ENCODE measurements around the gene PIK3R5. TPM values are rescaled to one million over a fixed set of nuclear protein-coding genes. Genes with fewer than 3 reads are reported as not detected.

Gene PIK3R5
- total and polyA plus RNA-seq, 2 donors (not counting 3 experiments of a cell fraction or from before 2014, with no cell fraction given) = not detected

DNA sequence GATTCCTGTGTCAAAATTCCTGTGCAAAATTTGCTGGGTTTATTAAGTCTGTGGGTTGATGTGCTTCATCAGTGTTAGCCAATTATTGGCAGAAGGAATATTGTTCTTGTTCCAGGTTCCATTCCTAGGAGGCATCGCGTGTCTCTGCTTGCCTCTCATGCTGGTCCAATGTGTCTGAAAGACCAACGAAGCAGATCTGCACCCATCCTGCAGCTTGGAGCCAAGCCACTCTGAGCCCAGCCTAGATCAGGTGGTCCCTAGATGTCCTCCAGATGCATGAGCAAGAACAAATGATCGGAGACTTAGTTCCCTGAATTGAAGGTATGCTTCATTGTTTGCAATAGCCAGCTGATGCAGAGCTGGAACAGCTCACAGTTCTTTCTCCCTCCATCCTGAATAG, 87.5 kb downstream of the PIK3R5 start:
- dilution Hi-C loops (cut with MboI; ENCODE audit: extremely low pct_ligation_motif_present, low sequenced_read_pairs) = no loop called here
- H3K27me3 ChIP-seq (ENCODE audit: control insufficient read depth in 2 of 2, insufficient read depth in 2 of 2, low read length in 2 of 2) = peaks cover 0 to 4% of the 10 kb centered on the region in 2 experiments
- no peak for FAIRE-seq
- no peaks in the 10 kb centered on the region for H3K9me3 ChIP-seq (replicated peaks; ENCODE audit: control insufficient read depth, insufficient read depth, low read length)
- no peaks in the 10 kb centered on the region for H3K36me3 ChIP-seq (ENCODE audit: control insufficient read depth in 2 of 2, extremely low read depth in 1 of 2, insufficient read depth in 2 of 2, low read length in 2 of 2)
- no peak overlapping the region for H3K4me2 ChIP-seq (ENCODE audit: insufficient read depth, low read length)
- CTCF ChIA-PET = no interaction called here
- no peaks in the 10 kb centered on the region for H4K20me1 ChIP-seq (replicated peaks; ENCODE audit: control insufficient read depth, extremely low read depth, insufficient read depth, low read length)
- intact Hi-C loops (cut with micrococcal nuclease) = no loop called here
- H3K4me3 ChIP-seq (replicated peaks in 1 of 3; ENCODE audit: insufficient read depth in 1 of 3, low read depth in 1 of 3, low read length in 3 of 3) = no peak overlapping the region
- no peak for DNase-seq (ENCODE audit: low read depth, low spot score)
- no peak overlapping the region for H3K9ac ChIP-seq (replicated peaks; ENCODE audit: extremely low read depth, insufficient read depth, low read length)
- POLR2A ChIA-PET = no interaction called here
- TF ChIP-seq GATA2 (IDR thresholded peaks at IDR 0.05; ENCODE audit: insufficient read depth, insufficient read length, low read depth, low read length) (no peak), JUN (IDR thresholded peaks at IDR 0.05; ENCODE audit: borderline replicate concordance, insufficient read depth, insufficient read length, low read depth) (no peak)
- no peaks in the 10 kb centered on the region for H3K79me2 ChIP-seq (ENCODE audit: control insufficient read depth, insufficient read depth, low read length)
- H3K4me1 ChIP-seq (ENCODE audit: control insufficient read depth, extremely low read depth, insufficient read depth, low read length) = no peaks in the 10 kb centered on the region
- no TSS peak for BruUV-seq (replicated peaks)
- no peaks in the 10 kb centered on the region for H3K9me1 ChIP-seq (replicated peaks; ENCODE audit: control insufficient read depth, extremely low read depth, insufficient read depth, low read length)
- no peak overlapping the region for H2AFZ ChIP-seq (ENCODE audit: low read depth, low read length)
- no peak overlapping the region for H3K27ac ChIP-seq (ENCODE audit: insufficient read depth, low read depth, low read length)

DNA sequence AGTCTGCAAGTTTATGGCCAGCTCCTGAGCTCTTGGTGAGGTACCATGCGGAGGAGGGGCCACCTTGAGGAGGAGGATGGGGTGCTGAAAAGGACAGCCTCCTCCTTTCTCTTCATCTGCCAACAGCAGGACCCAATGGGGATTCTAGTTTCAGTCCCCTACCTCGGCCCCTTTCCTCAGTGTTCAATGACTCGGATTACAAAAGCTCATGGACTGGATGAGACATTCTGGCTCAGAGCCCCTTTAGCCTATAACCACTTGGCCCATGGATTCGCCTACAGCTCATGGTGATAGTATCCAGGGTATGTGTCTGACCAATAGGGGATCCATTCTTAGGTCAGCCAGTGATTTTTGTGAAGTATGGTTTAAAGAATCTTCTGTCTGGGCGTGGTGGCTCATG, 89.5 kb downstream of the PIK3R5 start:
- FAIRE-seq = no peak
- H3K4me2 ChIP-seq (ENCODE audit: insufficient read depth, low read length) = no peak overlapping the region

More for the DNA sequence above, 89.5 kb downstream of the PIK3R5 start:
- no peak for DNase-seq (ENCODE audit: low read depth, low spot score)
- H3K27me3 ChIP-seq (ENCODE audit: control insufficient read depth in 2 of 2, insufficient read depth in 2 of 2, low read length in 2 of 2) = peaks cover 0 to 4% of the 10 kb centered on the region in 2 experiments
- H2AFZ ChIP-seq (ENCODE audit: low read depth, low read length) = no peak overlapping the region
- H3K9me1 ChIP-seq (replicated peaks; ENCODE audit: control insufficient read depth, extremely low read depth, insufficient read depth, low read length) = no peaks in the 10 kb centered on the region
- no peaks in the 10 kb centered on the region for H3K79me2 ChIP-seq (ENCODE audit: control insufficient read depth, insufficient read depth, low read length)
- H3K4me3 ChIP-seq (replicated peaks in 1 of 3; ENCODE audit: insufficient read depth in 1 of 3, low read depth in 1 of 3, low read length in 3 of 3) = no peak overlapping the region
- dilution Hi-C loops (cut with MboI; ENCODE audit: extremely low pct_ligation_motif_present, low sequenced_read_pairs) (no loop called here), intact Hi-C loops (cut with micrococcal nuclease) (no loop called here)
- H4K20me1 ChIP-seq (replicated peaks; ENCODE audit: control insufficient read depth, extremely low read depth, insufficient read depth, low read length) = no peaks in the 10 kb centered on the region
- no TSS peak for BruUV-seq (replicated peaks)
- no peaks in the 10 kb centered on the region for H3K9me3 ChIP-seq (replicated peaks; ENCODE audit: control insufficient read depth, insufficient read depth, low read length)
- TF ChIP-seq POLR2AphosphoS5 (IDR thresholded peaks at IDR 0.05; ENCODE audit: insufficient read depth, low read depth, low read length) (no peak), POLR2A (IDR thresholded peaks at IDR 0.05; ENCODE audit: low read depth, low read length) (no peak), EZH2 (IDR thresholded peaks at IDR 0.05; ENCODE audit: borderline replicate concordance, low read depth, low read length, severe bottlenecking) (no peak), GATA2 (IDR thresholded peaks at IDR 0.05; ENCODE audit: insufficient read depth, insufficient read length, low read depth, low read length) (no peak), JUN (IDR thresholded peaks at IDR 0.05; ENCODE audit: borderline replicate concordance, insufficient read depth, insufficient read length, low read depth) (no peak), MYC (IDR thresholded peaks at IDR 0.05; ENCODE audit: low read depth, low read length) (no peak), FOS (IDR thresholded peaks at IDR 0.05; ENCODE audit: borderline replicate concordance, insufficient read depth, low read length) (no peak)
- TF ChIP-seq, protein P1, sequence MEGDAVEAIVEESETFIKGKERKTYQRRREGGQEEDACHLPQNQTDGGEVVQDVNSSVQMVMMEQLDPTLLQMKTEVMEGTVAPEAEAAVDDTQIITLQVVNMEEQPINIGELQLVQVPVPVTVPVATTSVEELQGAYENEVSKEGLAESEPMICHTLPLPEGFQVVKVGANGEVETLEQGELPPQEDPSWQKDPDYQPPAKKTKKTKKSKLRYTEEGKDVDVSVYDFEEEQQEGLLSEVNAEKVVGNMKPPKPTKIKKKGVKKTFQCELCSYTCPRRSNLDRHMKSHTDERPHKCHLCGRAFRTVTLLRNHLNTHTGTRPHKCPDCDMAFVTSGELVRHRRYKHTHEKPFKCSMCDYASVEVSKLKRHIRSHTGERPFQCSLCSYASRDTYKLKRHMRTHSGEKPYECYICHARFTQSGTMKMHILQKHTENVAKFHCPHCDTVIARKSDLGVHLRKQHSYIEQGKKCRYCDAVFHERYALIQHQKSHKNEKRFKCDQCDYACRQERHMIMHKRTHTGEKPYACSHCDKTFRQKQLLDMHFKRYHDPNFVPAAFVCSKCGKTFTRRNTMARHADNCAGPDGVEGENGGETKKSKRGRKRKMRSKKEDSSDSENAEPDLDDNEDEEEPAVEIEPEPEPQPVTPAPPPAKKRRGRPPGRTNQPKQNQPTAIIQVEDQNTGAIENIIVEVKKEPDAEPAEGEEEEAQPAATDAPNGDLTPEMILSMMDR (IDR thresholded peaks at IDR 0.05; ENCODE audit: extremely low read depth in 1 of 2, insufficient read depth in 1 of 2, low read depth in 1 of 2, low read length in 2 of 2) = no peak
- TF ChIP-seq, protein P2, sequence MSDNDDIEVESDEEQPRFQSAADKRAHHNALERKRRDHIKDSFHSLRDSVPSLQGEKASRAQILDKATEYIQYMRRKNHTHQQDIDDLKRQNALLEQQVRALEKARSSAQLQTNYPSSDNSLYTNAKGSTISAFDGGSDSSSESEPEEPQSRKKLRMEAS (IDR thresholded peaks at IDR 0.05; ENCODE audit: insufficient read depth, insufficient read length) = no peak
- no peaks in the 10 kb centered on the region for H3K4me1 ChIP-seq (ENCODE audit: control insufficient read depth, extremely low read depth, insufficient read depth, low read length)
- H3K9ac ChIP-seq (replicated peaks; ENCODE audit: extremely low read depth, insufficient read depth, low read length) = no peak overlapping the region
- no peak overlapping the region for H3K27ac ChIP-seq (ENCODE audit: insufficient read depth, low read depth, low read length)
- H3K36me3 ChIP-seq (ENCODE audit: control insufficient read depth in 2 of 2, extremely low read depth in 1 of 2, insufficient read depth in 2 of 2, low read length in 2 of 2) = no peaks in the 10 kb centered on the region
- ChIA-PET CTCF (no interaction called here), POLR2A (no interaction called here)

All from endothelial cell of umbilical vein (primary cell).